Left renal cortex interstitium (tissue), 4 donors: ENCODE results near the gene VPS35. TPM values are rescaled to one million over a fixed set of nuclear protein-coding genes. Genes with fewer than 3 reads are reported as not detected.
A peak's percentile ranks its signal among the peaks of the same experiment; 100 is the strongest.

Source experiments
- DNase-seq, 4 donors: peaks; one replicate each; pipeline ENCODE4 v3.0.0-alpha.2; 2013; ENCODE audit warnings: low read depth in 4 of 4, low spot score in 2 of 4, missing footprints in 1 of 4
- polyA plus RNA-seq, 4 donors: library from polyadenylated mRNA; unstranded; fragments of 120-200 nt; gene quantifications; one replicate each; pipeline ENCODE4 v1.2.1, GENCODE V29; 2013; ENCODE audit not compliant: insufficient read length in 4 of 4

VPS35 gene
- polyA plus RNA-seq: 100 to 1,000 TPM; 133 to 166 (median 148) TPM

- peak; percentile 50 to 97 (median 96) for DNase-seq
These were observed at the start of gene VPS35 for GRCh38 chr16:46688654-46689364. TSS of gene VPS35 (minus strand) at chr16:46689178. CDS start at chr16:46689133, 45 bp downstream.

DNA sequence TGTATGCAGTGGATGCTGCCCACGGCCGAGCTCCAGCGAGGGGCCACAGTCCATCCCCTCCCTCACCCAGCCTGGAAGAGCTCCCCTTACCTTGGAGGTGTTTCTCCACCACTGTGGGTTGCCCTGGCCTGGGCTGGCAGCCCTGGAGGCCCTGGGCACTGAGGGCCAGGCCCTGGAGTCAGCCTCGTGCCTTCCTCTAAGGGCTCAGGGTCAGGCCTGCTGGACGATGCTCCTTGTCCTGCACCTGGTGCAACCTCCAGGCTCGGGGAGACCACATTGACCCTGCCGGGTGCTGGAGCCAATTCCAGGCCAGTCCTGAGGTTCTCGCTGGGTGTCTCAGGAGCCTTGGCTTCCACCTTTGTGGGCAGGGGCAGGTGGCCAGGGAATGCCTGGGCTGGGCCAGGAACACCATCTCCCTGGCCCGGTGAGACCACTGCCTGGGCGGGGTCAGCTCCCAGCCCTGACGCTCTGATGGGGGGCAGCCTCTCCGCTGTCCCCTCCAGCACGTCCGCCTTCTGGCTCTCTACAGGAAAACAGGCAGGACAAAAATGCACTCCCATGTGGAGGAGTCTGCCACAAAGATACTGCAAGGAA lies 48.7 kb upstream of the VPS35 start:
- no peak for DNase-seq

DNA sequence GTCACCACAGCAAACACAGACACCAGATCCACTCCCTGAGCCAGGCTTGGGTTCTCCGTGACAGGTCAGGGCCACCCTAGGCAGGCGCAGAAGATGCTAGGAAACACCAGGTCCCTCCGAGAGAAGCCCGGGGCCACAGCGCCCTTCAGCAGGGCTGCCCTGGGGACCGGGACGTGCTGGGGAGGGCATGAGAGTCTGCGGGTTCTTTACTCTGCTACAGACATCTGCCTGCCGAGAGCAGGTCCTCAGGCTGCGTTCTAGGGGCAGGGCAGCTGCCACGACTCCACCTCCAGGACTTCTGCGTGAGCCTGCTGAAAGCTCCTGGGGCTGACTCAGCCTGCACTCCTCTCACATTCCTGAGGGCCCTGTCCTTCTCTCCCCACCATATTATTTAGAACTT lies 47.7 kb upstream of the VPS35 start:
- no peak for DNase-seq

- no peak for DNase-seq
These were observed 44.4 kb upstream of the VPS35 start for GRCh38 chr16:46733319-46733830.

DNA sequence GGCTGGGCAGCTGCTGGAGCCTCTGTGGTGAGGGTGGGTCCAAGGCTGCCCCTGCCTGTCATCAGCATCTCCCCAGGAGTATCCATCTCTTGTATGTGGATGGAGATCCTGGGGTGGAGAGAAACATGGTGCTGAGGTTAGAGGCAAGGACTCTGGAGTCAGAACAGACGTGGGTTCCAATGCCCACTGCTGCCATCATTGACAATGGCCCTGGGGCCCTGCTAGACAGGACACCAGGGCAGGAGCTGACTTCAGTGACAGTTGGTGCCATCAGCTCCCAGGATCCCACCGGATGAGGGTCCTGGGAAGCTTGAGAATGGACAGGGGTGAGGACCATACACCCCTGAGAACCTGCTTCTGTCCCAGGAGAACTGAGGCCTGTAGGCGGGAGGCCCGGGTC lies 43.6 kb upstream of the VPS35 start:
- DNase-seq: no peak

DNA sequence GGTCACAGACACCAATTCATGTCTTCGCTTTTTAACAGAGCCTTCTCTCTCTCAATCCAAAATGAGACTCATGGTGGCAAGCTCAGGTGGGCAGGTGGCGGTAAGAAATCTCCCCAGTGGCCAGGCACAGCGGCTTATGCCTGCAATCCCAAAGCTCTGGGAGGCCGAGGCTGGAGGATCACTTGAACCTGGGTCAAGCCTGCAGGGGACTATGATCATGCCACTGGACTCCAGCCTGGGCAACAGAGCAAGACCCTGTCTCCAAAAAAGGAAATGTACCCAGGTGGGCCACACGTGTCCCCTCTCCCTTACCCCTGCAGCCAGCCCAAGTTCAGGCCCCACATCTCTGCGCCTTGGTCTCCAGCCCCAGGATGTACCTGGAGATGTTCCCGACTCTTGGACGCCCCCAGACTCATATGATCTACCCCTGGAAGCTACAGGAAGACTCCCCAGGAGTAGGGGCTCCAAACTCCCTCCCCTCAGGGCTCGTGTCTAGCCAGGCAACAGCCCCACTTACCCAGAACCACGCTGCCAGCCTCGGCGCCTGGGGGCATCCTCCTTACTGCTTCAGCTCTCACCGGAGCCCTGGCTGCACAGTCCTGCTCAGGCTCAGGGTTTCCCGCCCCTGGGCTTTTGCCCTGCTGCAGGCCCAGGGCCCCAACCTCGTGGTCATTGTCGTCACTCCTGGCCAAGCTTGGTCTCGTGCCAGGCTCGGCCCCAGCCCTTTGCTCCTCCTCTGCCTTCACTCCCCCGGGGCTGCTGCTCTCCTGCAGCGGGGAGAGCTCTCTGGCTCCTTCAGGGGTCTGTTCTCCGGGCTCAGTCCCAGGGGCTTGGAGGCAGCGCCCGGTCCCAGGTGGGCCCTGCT lies 42.9 kb upstream of the VPS35 start:
- no peak for DNase-seq

- DNase-seq: no peak
These were observed 42.1 kb upstream of the VPS35 start for GRCh38 chr16:46730801-46731690.

GRCh38 chr16:46730126-46730525 lies 41.1 kb upstream of the VPS35 start:
- DNase-seq: no peak

DNA sequence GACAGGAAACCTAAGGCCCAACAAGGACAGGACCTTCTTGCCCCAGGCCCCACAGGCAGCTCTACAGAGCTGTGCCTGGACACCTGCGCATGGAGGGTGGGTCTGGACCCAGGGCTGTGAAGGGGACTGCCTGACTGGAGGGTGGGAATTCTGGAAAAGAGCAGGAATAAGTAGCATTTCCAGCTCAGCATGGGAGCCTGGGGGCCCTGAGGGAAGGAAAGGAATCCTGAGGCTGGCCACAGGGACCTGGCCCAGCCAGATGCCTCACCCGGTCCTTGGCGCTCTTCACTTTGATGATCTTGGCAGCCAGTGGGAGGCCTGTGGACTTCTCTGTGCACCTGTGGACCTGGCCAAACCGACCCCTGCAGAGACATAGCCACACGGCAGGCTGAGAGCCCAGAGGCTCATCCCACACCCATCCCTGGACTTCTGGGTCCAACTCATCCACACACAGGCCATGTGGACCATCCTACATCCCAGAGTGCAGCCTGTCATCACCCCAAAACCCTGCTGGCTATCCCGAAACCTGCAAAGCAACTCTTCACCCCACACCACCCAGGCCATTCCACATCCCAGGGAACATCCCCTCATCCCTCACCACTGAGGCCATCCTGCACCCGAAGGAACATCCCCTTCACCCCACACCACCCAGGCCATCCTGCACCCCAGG lies 40.5 kb upstream of the VPS35 start:
- DNase-seq: no peak

DNA sequence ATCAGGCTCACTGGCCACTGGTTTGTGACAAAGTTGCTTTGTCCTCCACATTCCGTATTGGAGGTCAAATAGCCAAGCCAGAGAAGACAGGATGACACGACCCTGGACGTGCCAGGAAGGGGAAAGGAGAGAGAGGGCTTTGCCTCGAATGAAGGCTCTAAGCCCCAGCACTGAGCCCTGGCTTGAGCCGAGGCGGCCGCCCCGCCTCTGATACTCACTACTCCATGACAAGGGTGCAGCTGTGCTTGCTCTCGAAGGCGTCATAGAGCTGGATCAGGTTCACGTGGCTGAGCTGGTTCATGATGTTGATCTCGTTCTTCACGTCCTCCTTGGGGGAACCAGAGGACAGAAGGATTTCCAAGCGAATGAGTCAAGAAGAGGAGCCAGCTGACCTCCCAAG lies 39.8 kb upstream of the VPS35 start:
- DNase-seq: no peak

DNA sequence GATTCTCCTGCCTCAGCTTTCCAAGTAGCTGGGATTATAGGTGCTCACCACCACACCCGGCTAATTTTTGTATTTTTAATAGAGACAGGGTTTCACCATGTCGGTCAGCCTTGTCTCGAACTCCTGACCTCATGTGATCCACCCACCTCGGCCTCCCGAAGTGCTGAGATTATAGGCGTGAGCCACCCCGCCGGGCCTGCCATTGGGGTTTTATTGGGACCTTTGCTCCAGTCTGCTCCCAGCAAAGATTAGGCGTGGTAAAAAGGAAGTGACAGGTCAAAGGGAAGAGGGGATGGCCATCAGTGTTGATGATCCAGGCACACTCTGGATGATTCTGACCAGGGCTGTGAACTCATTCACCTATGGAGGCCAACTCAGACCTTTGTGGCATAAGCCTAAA lies 38.7 kb upstream of the VPS35 start:
- no peak for DNase-seq

DNA sequence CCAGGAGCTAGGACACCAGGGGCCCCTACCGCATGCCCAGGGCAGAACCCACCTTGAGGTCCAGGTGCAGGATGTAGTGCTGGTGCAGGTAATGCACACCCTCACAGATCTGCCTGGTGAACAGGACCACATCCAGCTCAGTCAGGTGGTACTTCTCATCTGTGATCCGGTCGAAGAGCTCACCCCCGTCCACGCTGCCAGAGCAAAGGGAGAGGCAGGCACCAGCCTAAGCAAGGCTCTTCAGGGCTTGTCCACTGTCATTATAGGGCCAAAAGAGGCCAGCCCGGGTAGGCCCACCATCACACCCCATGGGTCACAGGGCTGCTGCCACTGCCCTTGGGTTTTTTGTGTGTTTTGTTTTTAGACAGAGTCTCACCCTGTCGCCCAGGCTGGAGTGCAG lies 38.2 kb upstream of the VPS35 start:
- no peak for DNase-seq

DNA sequence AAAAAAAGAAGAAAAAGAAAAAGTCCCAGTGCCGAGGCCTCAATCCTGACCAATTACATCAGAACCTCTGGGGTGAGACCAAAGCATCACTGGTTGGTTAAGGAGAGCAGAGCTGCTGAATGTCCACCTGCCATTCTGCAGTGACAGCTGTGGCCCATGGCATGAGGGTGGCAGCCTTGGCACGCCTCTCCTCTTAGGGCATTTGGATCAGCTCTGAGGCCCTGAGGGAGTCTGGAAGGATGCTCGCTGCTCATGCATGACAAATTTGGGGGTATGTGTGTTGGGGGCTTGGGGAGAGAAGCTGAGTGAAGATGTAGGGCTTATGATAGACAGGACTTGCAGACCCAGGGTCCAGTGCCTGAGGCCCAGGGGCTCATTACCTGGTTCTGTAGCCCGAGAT lies 32.9 kb upstream of the VPS35 start:
- no peak for DNase-seq

DNA sequence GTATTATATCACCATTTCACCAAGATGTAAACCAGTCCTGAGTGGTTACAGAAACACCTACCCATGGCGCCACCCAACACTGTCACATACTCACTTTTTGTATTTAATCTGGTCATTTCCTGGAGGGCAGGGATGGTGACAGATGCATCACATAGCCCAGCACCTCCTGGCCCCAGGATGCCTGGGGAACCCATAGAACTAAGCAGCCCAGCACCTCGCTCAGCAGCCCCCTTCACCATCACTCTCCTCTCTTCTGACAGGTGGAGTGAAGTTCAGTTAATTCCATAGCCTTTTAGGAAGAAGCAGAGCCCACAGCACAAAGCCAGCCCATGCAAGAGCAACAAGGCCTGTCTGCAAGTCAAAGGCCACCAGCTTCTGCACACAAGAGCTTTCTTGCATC lies 31.6 kb upstream of the VPS35 start:
- DNase-seq: no peak

DNA sequence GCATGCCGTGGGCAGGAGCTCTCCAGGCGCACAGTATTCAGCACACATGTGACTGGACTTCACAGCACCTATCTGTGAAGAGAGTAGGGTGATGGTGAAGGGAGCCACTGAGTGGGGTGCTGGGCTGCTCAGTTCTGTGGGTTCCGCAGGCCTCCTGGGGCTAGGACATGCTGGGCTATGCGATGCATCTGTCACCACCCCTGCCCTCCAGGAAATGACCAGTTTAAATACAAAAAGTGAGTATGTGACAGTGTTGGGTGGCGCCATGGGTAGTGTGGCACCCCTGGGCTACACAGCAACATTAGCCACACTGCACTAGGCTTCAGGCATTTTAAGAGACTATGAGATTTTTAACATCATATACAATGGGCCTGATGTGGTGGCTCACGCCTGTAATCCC lies 30.6 kb upstream of the VPS35 start:
- DNase-seq: no peak

DNA sequence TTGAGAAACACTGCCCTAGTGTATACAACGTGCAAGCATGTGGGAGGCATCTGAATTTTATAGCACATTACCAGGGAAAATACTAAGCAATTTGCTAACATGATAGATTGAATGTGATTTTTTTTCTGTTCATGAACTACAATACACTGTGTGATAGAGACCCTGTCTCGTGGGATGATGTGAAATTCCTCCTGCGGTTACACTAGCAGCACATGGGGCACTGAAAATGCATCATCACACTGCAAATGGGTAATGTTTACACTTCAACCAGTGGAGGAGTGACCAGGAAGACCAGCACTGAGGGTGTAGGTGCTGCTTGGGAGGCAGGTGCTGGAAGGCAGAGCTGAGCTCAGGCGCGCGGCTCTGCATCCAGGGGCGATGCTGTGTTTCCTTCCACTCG lies 29.2 kb upstream of the VPS35 start:
- no peak for DNase-seq

GRCh38 chr16:46717692-46718091 lies 28.7 kb upstream of the VPS35 start:
- DNase-seq: no peak

GRCh38 chr16:46715769-46716305 lies 26.9 kb upstream of the VPS35 start:
- DNase-seq: no peak

GRCh38 chr16:46714797-46715591 lies 26.0 kb upstream of the VPS35 start:
- DNase-seq: no peak
